Endothelial cell of hepatic sinusoid (primary cell): ENCODE results near the gene MBOAT1.

ENCODE experiments used
- in situ Hi-C: cut with HindIII; loops from 2 replicates; pipeline ENCODE4 v1.10.0; 2017; ENCODE audit warnings: low sequenced_read_pairs

Gene MBOAT1

GRCh38 chr6:20112241-20112640, 100.0 kb downstream of the MBOAT1 start:
- in situ Hi-C loops: no loop called here

- in situ Hi-C loops: no loop called here
Measured at GRCh38 chr6:20110478-20110877, 101.8 kb downstream of the MBOAT1 start.

- in situ Hi-C loops: no loop called here
Measured at GRCh38 chr6:20109526-20109925, 102.7 kb downstream of the MBOAT1 start.

- in situ Hi-C loops: no loop called here
Measured at GRCh38 chr6:20105838-20106237, 106.4 kb downstream of the MBOAT1 start.

GRCh38 chr6:20104696-20105095, 107.6 kb downstream of the MBOAT1 start:
- in situ Hi-C loops: no loop called here

GRCh38 chr6:20102397-20103073, 109.7 kb downstream of the MBOAT1 start:
- in situ Hi-C loops: no loop called here

GRCh38 chr6:20099156-20099555, 113.1 kb downstream of the MBOAT1 start:
- in situ Hi-C loops: no loop called here

- in situ Hi-C loops: no loop called here
Measured at GRCh38 chr6:20098267-20098876, 113.9 kb downstream of the MBOAT1 start.

GRCh38 chr6:20096536-20096935, 115.7 kb downstream of the MBOAT1 start:
- in situ Hi-C loops: no loop called here

GRCh38 chr6:20095436-20095835, 116.8 kb downstream of the MBOAT1 start:
- in situ Hi-C loops: no loop called here

- in situ Hi-C loops: no loop called here
Measured at GRCh38 chr6:20092071-20092566, 120.2 kb downstream of the MBOAT1 start.

GRCh38 chr6:20086992-20087391, 125.3 kb downstream of the MBOAT1 start:
- in situ Hi-C loops: no loop called here

GRCh38 chr6:20085817-20086216, 126.5 kb downstream of the MBOAT1 start:
- in situ Hi-C loops: no loop called here

- in situ Hi-C loops: no loop called here
Measured at GRCh38 chr6:20084411-20084810, 127.9 kb downstream of the MBOAT1 start.

GRCh38 chr6:20071998-20072397, 140.3 kb downstream of the MBOAT1 start:
- in situ Hi-C loops: no loop called here

GRCh38 chr6:20070047-20070446, 142.2 kb downstream of the MBOAT1 start:
- in situ Hi-C loops: no loop called here

GRCh38 chr6:20069021-20069522, 143.2 kb downstream of the MBOAT1 start:
- in situ Hi-C loops: no loop called here

GRCh38 chr6:20068421-20068988, 143.8 kb downstream of the MBOAT1 start:
- in situ Hi-C loops: no loop called here

- in situ Hi-C loops: no loop called here
Measured at GRCh38 chr6:20061952-20062351, 150.3 kb downstream of the MBOAT1 start.

- in situ Hi-C loops: no loop called here
Measured at GRCh38 chr6:20060252-20060651, 152.0 kb downstream of the MBOAT1 start.

- in situ Hi-C loops: no loop called here
Measured at GRCh38 chr6:20058912-20059311, 153.4 kb downstream of the MBOAT1 start.
